GM10248 (cell line): ENCODE data around the gene MRPS18A.

ENCODE experiments used
- CTCF ChIA-PET: fragments of 300-600 bp; sonication (Branson Sonifier 250); formaldehyde crosslinking; extraction: SDS; loops from one replicate; lab custom pipeline; 2021; ENCODE audit warnings: antibody characterized with exemption; lab: Yijun Ruan, JAX
- POLR2A ChIA-PET: fragments of 350-650 bp; sonication (Branson Sonifier 250); formaldehyde crosslinking; extraction: SDS; loops from one replicate; lab custom pipeline; 2020; ENCODE audit warnings: antibody characterized with exemption; lab: Yijun Ruan, JAX
- DNase-seq: peaks from one replicate; pipeline ENCODE4 v3.0.0; 2012; ENCODE audit errors: extremely low spot score
- TF ChIP-seq, protein P1 (sequence below): IDR thresholded peaks from 2 replicates; pipeline ENCODE4 v1.5.1; 2012; ENCODE audit warnings: mild to moderate bottlenecking, low read depth; ENCODE audit errors: extremely low read depth, missing control alignments, control extremely low read depth

MRPS18A gene

GRCh38 chr6:43630980-43631619 lies 56.5 kb downstream of the MRPS18A start:
- CTCF ChIA-PET: interaction anchor here (0.8 to 2.9 kb wide), 4 partner anchors 13 to 138 kb away, joined by 3 to 18 read pairs (median 6); partner anchors contain the start of gene VEGFA
- POLR2A ChIA-PET: interaction anchor here (0.6 kb wide), 1 partner anchor 406 kb away, joined by 3 read pairs; no protein-coding TSS in a partner anchor
- DNase-seq: no peak
- TF ChIP-seq, protein P1, sequence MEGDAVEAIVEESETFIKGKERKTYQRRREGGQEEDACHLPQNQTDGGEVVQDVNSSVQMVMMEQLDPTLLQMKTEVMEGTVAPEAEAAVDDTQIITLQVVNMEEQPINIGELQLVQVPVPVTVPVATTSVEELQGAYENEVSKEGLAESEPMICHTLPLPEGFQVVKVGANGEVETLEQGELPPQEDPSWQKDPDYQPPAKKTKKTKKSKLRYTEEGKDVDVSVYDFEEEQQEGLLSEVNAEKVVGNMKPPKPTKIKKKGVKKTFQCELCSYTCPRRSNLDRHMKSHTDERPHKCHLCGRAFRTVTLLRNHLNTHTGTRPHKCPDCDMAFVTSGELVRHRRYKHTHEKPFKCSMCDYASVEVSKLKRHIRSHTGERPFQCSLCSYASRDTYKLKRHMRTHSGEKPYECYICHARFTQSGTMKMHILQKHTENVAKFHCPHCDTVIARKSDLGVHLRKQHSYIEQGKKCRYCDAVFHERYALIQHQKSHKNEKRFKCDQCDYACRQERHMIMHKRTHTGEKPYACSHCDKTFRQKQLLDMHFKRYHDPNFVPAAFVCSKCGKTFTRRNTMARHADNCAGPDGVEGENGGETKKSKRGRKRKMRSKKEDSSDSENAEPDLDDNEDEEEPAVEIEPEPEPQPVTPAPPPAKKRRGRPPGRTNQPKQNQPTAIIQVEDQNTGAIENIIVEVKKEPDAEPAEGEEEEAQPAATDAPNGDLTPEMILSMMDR: no peak

DNA sequence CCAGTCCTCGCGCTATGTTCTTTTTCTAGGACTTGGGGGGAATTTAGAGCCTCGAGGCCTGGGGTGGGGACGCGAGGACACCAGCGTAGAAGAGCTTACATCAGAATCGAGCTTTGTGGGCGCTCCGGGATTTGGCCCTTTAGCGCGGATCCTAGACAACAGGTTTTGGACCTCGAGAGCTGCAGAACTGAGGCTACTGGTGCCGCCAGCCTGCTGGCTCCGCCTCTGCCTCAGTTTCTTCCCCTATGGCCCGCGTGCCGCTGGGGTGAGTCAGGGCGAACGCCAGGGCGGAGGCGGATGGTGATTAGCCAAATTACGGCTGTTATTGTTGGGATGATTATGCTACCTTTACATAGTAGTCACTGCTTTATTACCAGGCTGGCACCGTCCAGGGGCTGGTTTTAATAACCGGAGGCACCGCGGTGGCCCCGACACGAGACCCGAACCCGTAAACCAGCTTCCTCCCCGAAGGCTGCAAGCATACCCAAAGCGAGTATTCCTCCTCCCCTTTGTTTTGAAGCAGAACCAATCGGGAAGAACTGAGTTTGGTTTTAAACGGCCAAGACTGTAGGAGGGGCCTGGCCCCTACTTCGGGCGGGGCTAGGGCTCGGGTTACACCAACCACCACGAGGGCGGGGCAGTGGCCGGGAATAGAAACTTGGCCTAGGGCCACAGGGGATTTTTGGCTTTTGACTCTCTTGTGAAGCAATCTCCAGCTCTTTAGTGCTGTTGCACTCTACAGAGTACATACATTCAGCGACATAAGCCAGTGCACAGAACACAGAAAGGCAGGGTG lies 57.9 kb downstream of the MRPS18A start:
- TF ChIP-seq, protein P1: no peak
- peak; percentile 98 for DNase-seq
- CTCF ChIA-PET: interaction anchor here (0.7 to 2.9 kb wide), 14 partner anchors 12 to 501 kb away, joined by 3 to 18 read pairs (median 4); partner anchors contain the start of genes RSPH9 and VEGFA
- POLR2A ChIA-PET: interaction anchor here (0.5 to 1.2 kb wide), 8 partner anchors 19 to 1536 kb away, joined by 3 to 6 read pairs (median 3); partner anchors contain the start of gene HSP90AB1

GRCh38 chr6:43629104-43629504 lies 58.5 kb downstream of the MRPS18A start, which contains the start of gene GTPBP2:
Gene GTPBP2 (minus strand): TSS chr6:43629264. CDS start chr6:43629162, 102 bp downstream.
- TF ChIP-seq, protein P1: no peak
- DNase-seq: peak; percentile 98
- CTCF ChIA-PET: interaction anchor here (0.7 to 2.9 kb wide), 10 partner anchors 12 to 502 kb away, joined by 3 to 18 read pairs (median 4); partner anchors contain the start of gene RSPH9
- POLR2A ChIA-PET: interaction anchor here (0.5 to 1.2 kb wide), 6 partner anchors 18 to 617 kb away, joined by 3 to 6 read pairs (median 3); partner anchors contain the start of gene HSP90AB1

GRCh38 chr6:43628393-43629103 lies 59.0 kb downstream of the MRPS18A start:
- POLR2A ChIA-PET: interaction anchor here (1.1 to 1.2 kb wide), 2 partner anchors 18 to 618 kb away, joined by 3 read pairs; partner anchors contain the start of gene HSP90AB1
- DNase-seq: peak; percentile 66
- CTCF ChIA-PET: interaction anchor here (1.2 to 2.9 kb wide), 6 partner anchors 13 to 503 kb away, joined by 3 to 18 read pairs (median 6); no protein-coding TSS in a partner anchor
- TF ChIP-seq, protein P1: no peak

DNA sequence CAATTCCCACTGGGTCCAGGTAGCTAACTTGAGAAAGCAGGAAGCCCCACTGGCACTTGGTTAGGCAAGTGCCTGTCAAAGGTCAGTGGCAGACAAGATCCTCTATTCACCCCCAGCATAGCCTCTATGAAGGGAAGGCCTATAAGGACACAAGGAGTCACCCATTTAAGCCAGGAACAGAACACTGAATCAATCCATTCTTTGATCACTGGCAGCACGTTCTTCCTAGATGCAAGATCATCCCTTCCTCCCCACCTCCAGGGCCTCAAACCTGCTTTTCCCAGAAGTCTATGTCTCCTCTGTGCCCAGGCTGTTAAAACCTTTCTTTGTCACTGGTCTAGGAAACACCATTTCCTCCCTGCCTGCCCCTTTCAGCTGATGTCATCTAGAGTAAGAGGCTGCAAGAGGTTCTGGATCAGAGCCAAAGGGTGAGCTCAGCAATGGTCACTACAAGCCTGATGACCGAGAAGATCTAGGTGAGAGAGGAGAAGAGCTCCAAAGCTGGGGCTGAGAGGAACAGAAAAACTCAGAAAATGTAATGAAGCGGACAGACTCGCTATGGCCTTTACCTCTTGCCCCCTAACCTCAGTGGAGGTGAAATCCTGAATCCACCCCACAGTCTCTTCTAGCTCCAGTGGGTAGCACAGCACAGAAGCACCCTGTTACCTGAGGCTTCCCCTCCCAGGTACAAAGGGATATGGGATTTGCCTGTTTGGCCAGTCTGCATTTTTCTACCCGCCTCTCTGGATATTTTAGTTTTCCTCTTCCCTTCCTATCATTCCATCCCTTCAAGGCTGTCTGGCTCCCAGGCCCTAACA lies 60.4 kb downstream of the MRPS18A start:
- no peak for DNase-seq
- ChIA-PET CTCF (interaction anchor here (1.0 to 1.4 kb wide), 2 partner anchors 9 to 19 kb away, joined by 3 to 4 read pairs; no protein-coding TSS in a partner anchor), POLR2A (interaction anchor here (1.3 kb wide), 1 partner anchor 9 kb away, joined by 3 read pairs; no protein-coding TSS in a partner anchor)
- TF ChIP-seq, protein P1: no peak
